PFSK-1 (cell line): Measurements from ENCODE around the gene LMX1A.

Experiments
- FOXP2 ChIP-seq: optimal IDR thresholded peaks from 2 replicates; pipeline ENCODE3; 2011; ENCODE audit warnings: borderline replicate concordance, control low read depth, inconsistent platforms; ENCODE audit not compliant: insufficient read depth; ENCODE audit errors: extremely low read length, extremely low read depth
- POLR2AphosphoS5 ChIP-seq: IDR thresholded peaks from 2 replicates; pipeline ENCODE4 v1.6.1; 2012; ENCODE audit warnings: low read depth, mild to moderate bottlenecking, control low read depth, low read length, moderate library complexity
- SIN3A ChIP-seq: IDR thresholded peaks from 2 replicates; pipeline ENCODE4 v1.6.1; 2012; ENCODE audit warnings: mild to moderate bottlenecking, low read length, moderate library complexity, borderline replicate concordance; ENCODE audit not compliant: insufficient read depth
- TAF1 ChIP-seq: IDR thresholded peaks from 2 replicates; pipeline ENCODE4 v1.6.1; 2012; ENCODE audit warnings: low read length, control low read depth, borderline replicate concordance; ENCODE audit not compliant: insufficient read depth
- TF ChIP-seq, protein P1 (sequence below), 2 experiments: IDR thresholded peaks; 2 replicates each; pipeline versions ENCODE4 v1.6.1 to v1.8.0; 2011 to 2012; ENCODE audit warnings: low read depth in 2 of 2, low read length in 2 of 2, control low read depth in 1 of 2, inconsistent platforms in 1 of 2, mild to moderate bottlenecking in 1 of 2, moderate library complexity in 1 of 2; ENCODE audit not compliant: insufficient read depth in 1 of 2

DNA sequence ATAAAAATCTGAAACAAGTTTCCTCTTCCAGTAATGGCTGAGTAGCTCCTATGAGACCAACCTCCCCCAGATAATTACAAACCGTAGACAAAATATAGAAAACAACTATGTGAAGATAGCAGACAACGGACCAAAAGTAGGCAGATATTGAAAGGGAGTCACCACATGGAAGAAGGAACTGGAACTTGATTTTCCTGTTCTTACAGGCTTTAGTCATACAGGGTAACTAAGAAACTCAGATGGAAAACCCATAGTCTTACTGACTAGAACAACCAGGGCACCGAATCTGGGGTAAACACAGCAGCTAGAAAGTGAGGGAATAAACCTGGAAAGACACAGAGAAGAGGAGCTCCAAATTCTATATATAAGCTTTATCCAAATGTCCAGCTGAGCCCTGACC is 26.0 kb downstream of the LMX1A start:
- TF ChIP-seq, protein P1, sequence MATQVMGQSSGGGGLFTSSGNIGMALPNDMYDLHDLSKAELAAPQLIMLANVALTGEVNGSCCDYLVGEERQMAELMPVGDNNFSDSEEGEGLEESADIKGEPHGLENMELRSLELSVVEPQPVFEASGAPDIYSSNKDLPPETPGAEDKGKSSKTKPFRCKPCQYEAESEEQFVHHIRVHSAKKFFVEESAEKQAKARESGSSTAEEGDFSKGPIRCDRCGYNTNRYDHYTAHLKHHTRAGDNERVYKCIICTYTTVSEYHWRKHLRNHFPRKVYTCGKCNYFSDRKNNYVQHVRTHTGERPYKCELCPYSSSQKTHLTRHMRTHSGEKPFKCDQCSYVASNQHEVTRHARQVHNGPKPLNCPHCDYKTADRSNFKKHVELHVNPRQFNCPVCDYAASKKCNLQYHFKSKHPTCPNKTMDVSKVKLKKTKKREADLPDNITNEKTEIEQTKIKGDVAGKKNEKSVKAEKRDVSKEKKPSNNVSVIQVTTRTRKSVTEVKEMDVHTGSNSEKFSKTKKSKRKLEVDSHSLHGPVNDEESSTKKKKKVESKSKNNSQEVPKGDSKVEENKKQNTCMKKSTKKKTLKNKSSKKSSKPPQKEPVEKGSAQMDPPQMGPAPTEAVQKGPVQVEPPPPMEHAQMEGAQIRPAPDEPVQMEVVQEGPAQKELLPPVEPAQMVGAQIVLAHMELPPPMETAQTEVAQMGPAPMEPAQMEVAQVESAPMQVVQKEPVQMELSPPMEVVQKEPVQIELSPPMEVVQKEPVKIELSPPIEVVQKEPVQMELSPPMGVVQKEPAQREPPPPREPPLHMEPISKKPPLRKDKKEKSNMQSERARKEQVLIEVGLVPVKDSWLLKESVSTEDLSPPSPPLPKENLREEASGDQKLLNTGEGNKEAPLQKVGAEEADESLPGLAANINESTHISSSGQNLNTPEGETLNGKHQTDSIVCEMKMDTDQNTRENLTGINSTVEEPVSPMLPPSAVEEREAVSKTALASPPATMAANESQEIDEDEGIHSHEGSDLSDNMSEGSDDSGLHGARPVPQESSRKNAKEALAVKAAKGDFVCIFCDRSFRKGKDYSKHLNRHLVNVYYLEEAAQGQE (IDR thresholded peaks at IDR 0.05; ENCODE audit: insufficient read depth in 1 of 2, low read depth in 2 of 2, low read length in 2 of 2) = no peak
- TF ChIP-seq POLR2AphosphoS5 (no peak), TAF1 (no peak), SIN3A (no peak), FOXP2 (no peak)
